ENCODE data around the gene ARHGAP4. TPM values are rescaled to one million over a fixed set of nuclear protein-coding genes. Genes with fewer than 3 reads are reported as not detected.

ARHGAP4 gene
- total RNA-seq, 2 experiments from 2014 or later, result 456 to 463 TPM

- Mint-ChIP-seq H3K4me3 (peak overlapping the region; percentile 93), H3K4me1 (ENCODE audit: low read depth) (peaks cover 47% of the 10 kb centered on the region), H3K27ac (peak overlapping the region; percentile 99), H3K36me3 (ENCODE audit: low read depth) (peaks cover 57% of the 10 kb centered on the region), H3K27me3 (no peaks in the 10 kb centered on the region), H3K9me3 (no peaks in the 10 kb centered on the region)
- ChIA-PET POLR2A (interaction anchor here (0.9 to 7.2 kb wide), 19 partner anchors 9 to 621 kb away, joined by 3 to 196 read pairs (median 6); partner anchors contain the start of genes AVPR2, HCFC1, IDH3G and IKBKG), CTCF (interaction anchor here (0.9 to 8.3 kb wide), 3 partner anchors 11 to 22 kb away, joined by 3 to 101 read pairs (median 3); no protein-coding TSS in a partner anchor)
- no peak for TF ChIP-seq CTCF (IDR thresholded peaks at IDR 0.05)
- H3K27ac ChIP-seq (ENCODE audit: low read depth in 1 of 2, low read length in 2 of 2), result peak overlapping the region; percentile 93 to 97
- DNase-seq (peak in 1 of 14 experiments; percentile 22), ATAC-seq (ENCODE audit: poor library complexity) (no peak)
- H3K4me1 ChIP-seq (ENCODE audit: insufficient read depth, low read length), result peaks cover 64% of the 10 kb centered on the region
- intact Hi-C loops (cut with DNase I, micrococcal nuclease), result loop anchor here in 1 of 2 experiments (2.0 kb wide), 1 partner anchor 132 kb away; the partner anchor contains the start of genes IDH3G and SSR4
- H3K9me3 ChIP-seq (ENCODE audit: control insufficient read depth in 1 of 2, insufficient read depth in 1 of 2, low read length in 2 of 2), result no peaks in the 10 kb centered on the region
- H3K36me3 ChIP-seq (ENCODE audit: insufficient read depth, low read length), result peaks cover 13% of the 10 kb centered on the region
- H3K27me3 ChIP-seq (ENCODE audit: control insufficient read depth in 1 of 2, insufficient read depth in 2 of 2, low read length in 2 of 2), result no peaks in the 10 kb centered on the region
- peak overlapping the region; percentile 83 for H3K4me3 ChIP-seq (ENCODE audit: low read length)
Observed at GRCh38 chrX:153926552-153926857, 441 bp upstream of the ARHGAP4 start.

GRCh38 chrX:153925387-153925738 is 701 bp downstream of the ARHGAP4 start:
- peak overlapping the region; percentile 58 to 97 for H3K27ac ChIP-seq (ENCODE audit: low read depth in 1 of 2, low read length in 2 of 2)
- peaks cover 43% of the 10 kb centered on the region for H3K4me1 Mint-ChIP-seq (ENCODE audit: low read depth)
- no peaks in the 10 kb centered on the region for H3K27me3 ChIP-seq (ENCODE audit: control insufficient read depth in 1 of 2, insufficient read depth in 2 of 2, low read length in 2 of 2)
- no peaks in the 10 kb centered on the region for H3K9me3 ChIP-seq (ENCODE audit: control insufficient read depth in 1 of 2, insufficient read depth in 1 of 2, low read length in 2 of 2)
- ATAC-seq (ENCODE audit: poor library complexity), result no peak
- peak in 2 of 14 experiments; percentile 49 to 50 for DNase-seq
- H3K27me3 Mint-ChIP-seq, result no peaks in the 10 kb centered on the region
- intact Hi-C loops (cut with DNase I, micrococcal nuclease), result loop anchor here (1.0 kb wide), 2 partner anchors 13 to 22 kb away; no protein-coding TSS in a partner anchor
- H3K4me3 ChIP-seq (ENCODE audit: low read length), result peak overlapping the region; percentile 83
- no peak for TF ChIP-seq CTCF (IDR thresholded peaks at IDR 0.05)
- H3K36me3 ChIP-seq (ENCODE audit: insufficient read depth, low read length), result peaks cover 18% of the 10 kb centered on the region
- no peaks in the 10 kb centered on the region for H3K9me3 Mint-ChIP-seq
- H3K27ac Mint-ChIP-seq, result peak overlapping the region; percentile 97
- ChIA-PET POLR2A (interaction anchor here (0.7 to 7.2 kb wide), 11 partner anchors 11 to 95 kb away, joined by 3 to 196 read pairs (median 3); partner anchors contain the start of genes AVPR2, HCFC1, IRAK1 and NAA10), CTCF (interaction anchor here (1.1 to 8.3 kb wide), 3 partner anchors 13 to 23 kb away, joined by 3 to 101 read pairs (median 6); partner anchors contain the start of gene RENBP)
- H3K4me3 Mint-ChIP-seq, result peak overlapping the region; percentile 97
- H3K36me3 Mint-ChIP-seq (ENCODE audit: low read depth), result peaks cover 46% of the 10 kb centered on the region
- peaks cover 76% of the 10 kb centered on the region for H3K4me1 ChIP-seq (ENCODE audit: insufficient read depth, low read length)

GRCh38 chrX:153924149-153924861 is 1.8 kb downstream of the ARHGAP4 start:
- no peaks in the 10 kb centered on the region for H3K9me3 Mint-ChIP-seq
- ChIA-PET CTCF (interaction anchor here (0.9 to 8.3 kb wide), 5 partner anchors 15 to 94 kb away, joined by 3 to 101 read pairs (median 6); partner anchors contain the start of gene RENBP), POLR2A (interaction anchor here (1.0 to 7.2 kb wide), 7 partner anchors 12 to 130 kb away, joined by 4 to 196 read pairs (median 56); partner anchors contain the start of genes AVPR2, HCFC1, IDH3G and NAA10)
- ATAC-seq (ENCODE audit: poor library complexity), result peak; percentile 4
- H3K27ac ChIP-seq (ENCODE audit: low read depth in 1 of 2, low read length in 2 of 2), result peak overlapping the region; percentile 58 to 97
- peaks cover 23% of the 10 kb centered on the region for H3K36me3 ChIP-seq (ENCODE audit: insufficient read depth, low read length)
- H3K27ac Mint-ChIP-seq, result peak overlapping the region; percentile 97
- no peaks in the 10 kb centered on the region for H3K27me3 ChIP-seq (ENCODE audit: control insufficient read depth in 1 of 2, insufficient read depth in 2 of 2, low read length in 2 of 2)
- H3K27me3 Mint-ChIP-seq, result no peaks in the 10 kb centered on the region
- intact Hi-C loops (cut with DNase I, micrococcal nuclease), result loop anchor here (1.0 to 5.0 kb wide), 2 partner anchors 23 to 43 kb away; no protein-coding TSS in a partner anchor
- H3K4me3 ChIP-seq (ENCODE audit: low read length), result peak overlapping the region; percentile 83
- peak overlapping the region; percentile 97 for H3K4me3 Mint-ChIP-seq
- H3K9me3 ChIP-seq (ENCODE audit: control insufficient read depth in 1 of 2, insufficient read depth in 1 of 2, low read length in 2 of 2), result no peaks in the 10 kb centered on the region
- peaks cover 68% of the 10 kb centered on the region for H3K4me1 ChIP-seq (ENCODE audit: insufficient read depth, low read length)
- H3K4me1 Mint-ChIP-seq (ENCODE audit: low read depth), result peaks cover 42% of the 10 kb centered on the region
- DNase-seq, result peak in 12 of 14 experiments; percentile 21 to 80 (median 48)
- TF ChIP-seq CTCF (IDR thresholded peaks at IDR 0.05), result no peak
- H3K36me3 Mint-ChIP-seq (ENCODE audit: low read depth), result peaks cover 54% of the 10 kb centered on the region

All from CD4-positive, alpha-beta T cell (primary cell).